SH-SY5Y (cell line): ENCODE results near the gene MACROD2.

Experiments used
- GATA2 ChIP-seq: IDR thresholded peaks from 2 replicates; pipeline ENCODE4 v1.6.1; 2011; ENCODE audit warnings: mild to moderate bottlenecking, low read depth, low read length
- GATA3 ChIP-seq: IDR thresholded peaks from 2 replicates; pipeline ENCODE4 v1.6.1; 2011; ENCODE audit warnings: low read depth, mild to moderate bottlenecking, low read length, moderate library complexity

The MACROD2 gene

DNA sequence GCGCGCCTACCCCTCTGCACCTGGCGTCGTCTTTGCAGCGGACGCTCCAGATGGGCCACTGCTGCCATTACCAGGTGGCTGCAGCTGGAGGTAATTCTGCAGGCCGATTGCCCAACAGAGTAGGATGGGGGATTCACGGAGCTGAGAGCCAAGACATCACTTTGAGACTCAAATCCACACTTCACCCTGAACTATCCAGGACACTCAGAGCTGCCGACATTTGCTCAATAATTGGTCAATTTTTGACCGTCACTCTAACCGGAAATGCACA lies 1037.0 kb downstream of the MACROD2 start:
- TF ChIP-seq GATA3 (no peak), GATA2 (no peak)

DNA sequence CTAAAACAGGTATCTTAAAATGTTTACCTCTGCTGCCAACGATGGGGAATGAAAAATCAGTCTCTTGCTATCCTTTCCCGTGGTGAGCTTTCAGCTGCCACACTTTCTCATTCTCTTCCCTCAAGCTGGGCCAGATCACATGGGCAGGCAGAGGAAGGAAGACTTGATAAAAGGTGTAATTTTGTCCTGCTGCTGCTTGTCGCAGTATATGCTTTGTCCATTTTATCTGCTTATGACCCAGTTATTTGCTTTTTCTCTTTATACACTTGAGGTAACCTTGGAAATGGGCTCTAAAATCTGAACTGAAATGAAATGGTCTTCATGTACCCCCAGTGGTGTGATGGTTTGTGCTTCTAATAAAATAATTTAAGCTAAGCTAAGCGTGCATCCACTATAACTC lies 1038.0 kb downstream of the MACROD2 start:
- TF ChIP-seq GATA2 (no peak), GATA3 (no peak)

DNA sequence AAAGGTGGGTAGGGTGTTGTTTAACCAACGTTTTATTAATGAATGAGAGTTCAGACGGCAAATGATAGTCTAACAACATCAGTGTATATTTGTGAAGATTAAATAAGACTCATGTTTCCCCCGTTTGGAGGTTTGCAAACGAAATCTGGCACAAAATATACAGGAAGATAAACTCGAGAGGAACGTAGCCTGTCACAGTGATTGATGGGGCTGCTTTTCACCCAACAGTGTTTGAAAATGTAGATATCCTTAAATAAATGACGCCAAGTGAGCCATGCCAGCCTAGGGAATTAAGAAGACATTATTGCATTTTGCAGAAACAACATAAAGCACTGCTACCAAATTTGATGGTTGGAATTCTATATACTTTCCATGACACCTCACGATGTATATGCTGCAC lies 1038.6 kb downstream of the MACROD2 start:
- TF ChIP-seq GATA2 (no peak), GATA3 (no peak)

DNA sequence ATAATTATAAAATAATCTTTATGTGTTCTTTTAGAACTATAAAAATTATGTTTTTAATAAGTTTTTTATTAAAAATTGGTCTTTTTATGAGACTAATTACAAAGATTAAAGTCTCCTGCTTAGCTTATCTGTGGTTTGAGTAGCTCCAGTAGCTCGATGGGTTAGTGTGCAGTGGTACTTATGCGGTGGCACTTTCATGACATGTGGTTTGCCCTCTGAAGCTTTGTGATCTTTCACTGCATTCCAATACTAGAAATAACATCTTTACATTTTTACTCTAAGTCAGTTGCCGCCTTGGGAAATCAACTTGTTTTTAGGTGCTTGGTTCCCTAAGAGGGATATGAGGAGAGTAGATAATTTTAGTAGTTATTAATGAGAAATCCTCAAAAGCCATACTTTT lies 1041.6 kb downstream of the MACROD2 start:
- no peak for TF ChIP-seq GATA2
- TF ChIP-seq GATA3 = no peak

DNA sequence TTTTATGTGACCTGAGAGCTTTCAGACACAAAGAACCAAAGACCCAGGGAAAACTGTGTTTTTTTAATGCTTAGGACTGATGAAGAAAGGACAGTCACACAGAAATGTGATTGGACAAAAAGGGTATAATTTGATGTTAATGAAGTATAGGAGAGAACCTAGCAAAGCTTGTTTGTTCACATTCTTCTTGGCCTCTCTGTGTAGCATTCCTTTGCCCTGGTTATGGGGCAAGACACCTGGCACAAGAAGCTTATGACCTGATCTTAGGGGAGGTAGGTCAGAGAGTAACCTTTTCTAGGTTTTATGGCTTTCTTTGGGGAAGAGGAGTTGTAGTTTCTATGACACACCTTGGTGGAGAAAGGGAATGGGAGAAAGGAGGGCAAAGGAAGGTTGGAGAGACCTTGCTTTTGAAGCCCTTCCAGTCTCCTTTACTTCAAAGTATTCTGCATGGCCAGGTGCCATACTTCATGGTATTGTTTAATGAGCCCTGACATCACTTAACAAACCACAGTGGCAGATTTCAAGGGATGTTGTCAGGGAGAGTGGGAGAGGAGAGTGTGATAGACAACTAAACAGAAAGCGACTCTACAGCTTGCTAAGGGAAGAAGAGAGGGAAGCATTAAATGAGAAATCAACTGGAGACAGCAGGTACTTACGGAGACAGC lies 1043.9 kb downstream of the MACROD2 start:
- TF ChIP-seq GATA2 (no peak), GATA3 (no peak)

DNA sequence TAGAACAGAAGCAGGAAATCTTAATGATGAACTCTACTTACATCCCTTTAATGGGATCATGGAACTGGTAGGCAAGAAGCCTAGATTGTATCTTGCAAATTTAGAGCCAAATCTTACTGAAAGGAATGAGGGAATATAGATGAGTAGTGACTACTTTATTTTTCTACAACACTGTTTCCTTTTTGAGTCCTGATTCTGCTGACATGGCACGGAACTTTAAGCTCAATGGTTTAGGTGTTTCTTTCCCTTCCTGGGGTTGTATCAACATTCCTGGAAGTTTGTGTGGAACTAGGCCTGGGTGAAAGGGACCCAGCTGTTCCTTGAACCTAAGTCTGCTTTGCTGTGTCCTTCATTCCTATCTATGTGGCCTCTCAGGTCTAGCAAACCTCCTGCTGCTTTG lies 1047.4 kb downstream of the MACROD2 start:
- TF ChIP-seq GATA2 (no peak), GATA3 (no peak)

DNA sequence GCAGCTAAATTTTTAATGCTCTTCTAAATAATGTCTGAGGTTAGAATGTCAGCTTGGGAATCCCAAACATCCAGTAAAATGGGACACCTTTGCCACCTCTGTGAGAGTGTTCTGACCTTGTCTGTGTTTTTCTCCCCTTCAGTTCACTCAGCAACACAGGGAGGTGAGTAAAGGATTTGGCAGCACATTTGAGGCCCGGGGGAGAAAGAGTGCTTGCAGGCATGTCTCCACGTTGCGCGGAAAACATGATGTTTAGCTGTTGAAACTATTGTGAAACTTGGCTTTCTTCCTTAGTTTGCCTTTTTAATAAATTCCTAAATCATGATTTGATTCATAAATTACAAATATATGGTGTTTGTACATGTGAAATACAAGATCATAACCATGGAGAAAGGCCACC lies 1049.9 kb downstream of the MACROD2 start:
- TF ChIP-seq GATA3 = no peak
- no peak for TF ChIP-seq GATA2

DNA sequence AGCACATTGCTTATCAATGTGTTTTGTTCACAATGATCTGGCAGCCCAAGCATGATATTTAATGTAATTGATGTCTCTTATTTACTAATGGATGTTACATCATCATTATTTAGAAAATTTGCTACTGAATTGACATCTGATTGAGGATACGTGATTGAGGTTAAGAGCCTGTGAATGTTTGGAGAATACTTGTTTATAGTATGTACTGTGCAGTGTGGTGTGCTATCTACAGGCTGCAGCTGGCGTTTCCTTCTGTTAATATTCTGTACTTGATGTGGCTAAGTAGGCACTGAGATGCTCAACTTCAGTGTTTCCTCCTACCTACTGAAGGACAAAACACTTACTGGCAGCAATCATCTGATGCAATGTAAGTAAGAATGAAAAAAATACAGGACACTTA lies 1051.7 kb downstream of the MACROD2 start:
- TF ChIP-seq GATA3 = no peak
- TF ChIP-seq GATA2 = no peak

DNA sequence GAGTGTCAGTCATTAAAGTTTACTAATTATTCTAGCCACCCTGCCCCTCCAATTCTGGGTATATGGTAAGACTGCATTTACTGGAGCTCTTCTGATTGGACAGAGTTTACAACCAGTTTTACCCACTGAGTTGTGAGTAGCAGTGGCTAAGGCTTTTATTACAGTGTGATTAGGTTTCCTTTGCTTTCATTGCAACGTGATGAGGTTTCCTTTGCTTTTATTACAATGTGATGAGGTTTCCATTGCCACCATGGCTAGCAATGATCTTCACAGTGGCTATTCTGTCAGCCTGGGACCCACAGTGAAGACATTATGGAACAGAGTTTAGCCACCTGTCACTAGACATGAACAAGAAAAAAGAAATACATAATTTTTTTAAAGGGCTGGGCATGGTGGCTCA lies 1052.3 kb downstream of the MACROD2 start:
- TF ChIP-seq GATA3 = no peak
- no peak for TF ChIP-seq GATA2

DNA sequence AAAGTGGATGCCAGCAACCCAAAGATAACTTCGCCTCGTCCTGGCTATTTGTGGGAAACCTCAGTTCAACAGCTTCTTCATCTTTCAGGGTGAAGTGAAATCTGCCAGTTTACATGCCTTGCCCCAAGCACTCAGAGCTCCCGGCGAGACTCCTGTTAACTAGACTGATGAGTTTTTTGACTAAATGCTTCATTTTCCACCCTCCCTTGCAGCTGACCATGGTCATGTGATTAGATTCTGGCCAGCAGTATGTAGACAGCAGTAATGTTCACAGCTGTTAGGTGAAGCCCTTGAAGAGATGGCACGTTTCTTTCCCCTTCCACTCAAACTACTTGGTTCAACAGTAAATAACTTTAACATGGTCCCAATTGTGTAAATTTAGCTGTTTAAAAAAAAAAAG lies 1060.9 kb downstream of the MACROD2 start:
- TF ChIP-seq GATA2 (no peak), GATA3 (no peak)

DNA sequence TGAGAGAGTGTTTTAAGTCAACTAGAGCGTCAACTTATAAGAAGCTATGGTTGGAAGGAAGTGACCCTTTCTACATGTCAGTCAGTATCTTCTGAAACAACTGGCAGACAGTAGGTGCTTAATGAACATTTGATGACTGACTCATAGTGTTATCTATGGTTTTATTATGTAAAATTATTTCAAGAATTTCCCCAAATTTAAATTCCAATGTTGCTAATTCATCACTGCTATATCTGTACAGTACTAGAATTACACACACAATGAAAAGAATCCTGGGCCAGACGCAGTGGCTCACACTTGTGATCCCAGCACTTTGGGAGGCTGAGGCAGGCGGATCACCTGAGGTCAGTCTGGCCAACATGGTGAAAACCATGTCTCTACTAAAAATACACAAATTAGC lies 1063.5 kb downstream of the MACROD2 start:
- TF ChIP-seq GATA2 (no peak), GATA3 (no peak)

DNA sequence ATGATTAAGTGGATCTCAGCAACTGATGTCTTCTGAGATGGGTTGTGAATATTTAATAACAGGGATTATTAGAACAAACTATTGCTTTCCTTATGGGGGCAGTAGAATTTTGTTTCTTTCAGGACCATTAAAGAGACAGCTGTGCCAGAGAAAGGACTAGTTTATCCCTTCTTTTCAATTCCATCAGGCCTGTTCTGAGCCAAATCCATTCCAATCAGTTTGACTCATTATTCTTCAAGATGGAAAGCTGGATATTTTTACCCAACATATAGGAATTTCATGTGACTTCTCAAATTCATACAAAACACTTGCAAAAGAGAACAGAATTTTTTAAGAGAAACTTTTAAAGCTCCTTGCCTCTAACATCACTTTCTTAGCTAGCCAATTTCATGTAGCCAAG lies 1064.1 kb downstream of the MACROD2 start:
- TF ChIP-seq GATA3 (no peak), GATA2 (no peak)

DNA sequence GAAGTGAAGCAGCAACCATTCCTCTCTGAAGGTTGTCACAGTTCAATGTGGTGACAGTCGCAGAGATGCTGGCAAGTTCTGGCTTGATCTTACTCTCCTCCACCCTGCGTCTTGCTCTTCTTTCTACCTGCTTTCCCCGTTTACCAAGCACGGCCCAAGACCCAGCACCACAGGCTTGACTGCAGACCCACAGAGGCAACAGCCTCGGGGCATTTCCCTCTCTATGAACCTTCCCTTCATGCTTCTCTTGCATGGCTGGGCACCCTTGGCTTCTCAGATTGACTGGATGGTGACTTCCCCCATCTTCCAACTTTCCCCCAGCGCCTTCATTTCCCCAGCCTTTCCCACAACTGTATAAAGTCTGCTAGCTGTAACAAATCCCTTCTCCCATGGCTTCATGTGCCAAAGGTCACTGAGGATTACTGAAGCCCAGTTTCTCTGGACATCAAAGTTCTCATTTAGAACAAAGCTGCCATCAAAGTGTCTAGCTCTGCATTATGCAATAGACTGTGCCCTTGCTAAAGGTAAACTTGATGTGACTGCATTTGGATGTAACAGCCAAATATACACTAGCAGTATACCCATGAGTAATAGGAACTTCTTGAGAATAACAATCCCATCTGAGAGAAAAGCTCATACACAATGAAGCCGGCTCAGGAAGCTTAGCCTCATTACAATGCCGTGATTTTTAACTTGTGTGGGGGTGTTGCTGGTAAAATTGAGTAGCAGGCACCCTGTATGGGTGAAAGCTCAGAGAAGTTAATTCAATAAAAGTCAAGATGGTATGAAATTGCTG lies 1065.1 kb downstream of the MACROD2 start:
- no peak for TF ChIP-seq GATA3

DNA sequence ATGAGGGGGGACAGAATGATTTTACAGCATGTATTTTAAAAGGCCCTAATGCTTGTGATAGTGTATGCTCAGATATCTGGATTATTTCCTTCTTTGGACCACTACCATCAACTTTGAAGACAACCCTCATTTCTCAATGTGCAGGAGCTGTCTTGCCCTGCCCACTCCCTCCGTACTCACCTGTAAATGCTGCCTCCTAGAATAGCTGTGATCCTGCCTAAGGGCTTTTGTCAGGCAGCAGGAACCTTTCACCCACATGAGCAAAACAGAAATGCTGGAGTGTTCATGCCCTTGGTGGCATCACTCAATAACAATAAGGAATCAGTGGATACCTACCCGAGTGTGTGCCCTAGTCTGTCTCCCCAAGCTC lies 1065.7 kb downstream of the MACROD2 start:
- TF ChIP-seq GATA3 = no peak

DNA sequence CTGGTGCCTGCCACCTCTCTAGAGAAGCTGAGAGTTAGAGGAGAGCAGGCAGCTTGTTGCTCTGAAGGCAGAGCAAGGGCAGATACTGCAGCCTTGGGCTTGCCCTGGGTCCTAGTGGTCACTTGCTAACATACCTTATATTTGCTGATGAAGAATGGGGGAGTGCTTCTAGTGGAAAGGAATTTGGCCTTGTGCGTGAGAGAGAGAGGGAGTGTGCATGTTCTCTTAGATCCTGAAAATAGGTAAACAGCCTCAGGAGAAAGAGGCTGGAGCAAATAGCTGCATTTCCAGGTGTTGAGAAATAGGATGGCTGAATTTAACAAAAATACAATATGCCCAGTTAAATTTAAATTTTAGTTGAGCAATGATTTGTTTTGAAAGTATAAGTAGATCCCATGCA lies 1066.6 kb downstream of the MACROD2 start:
- no peak for TF ChIP-seq GATA3

DNA sequence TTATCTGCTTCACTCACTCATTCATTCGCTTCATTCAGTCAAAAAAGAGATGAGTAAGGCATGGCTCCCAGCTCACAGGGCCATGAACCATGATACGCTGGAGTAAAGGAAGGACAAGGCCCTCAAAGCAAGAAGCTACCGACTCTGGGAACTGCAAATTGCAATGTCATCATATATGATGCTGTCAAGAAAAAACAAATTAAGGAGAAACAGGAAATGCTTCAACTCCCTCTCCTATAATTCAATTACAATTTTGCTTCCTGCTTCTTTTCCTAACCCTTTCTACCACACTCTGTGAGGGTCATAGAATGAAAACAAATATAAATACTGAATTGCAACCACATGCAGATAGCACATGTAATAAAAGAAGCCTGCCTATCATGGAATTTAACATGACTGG lies 1067.8 kb downstream of the MACROD2 start:
- no peak for TF ChIP-seq GATA2
- no peak for TF ChIP-seq GATA3

DNA sequence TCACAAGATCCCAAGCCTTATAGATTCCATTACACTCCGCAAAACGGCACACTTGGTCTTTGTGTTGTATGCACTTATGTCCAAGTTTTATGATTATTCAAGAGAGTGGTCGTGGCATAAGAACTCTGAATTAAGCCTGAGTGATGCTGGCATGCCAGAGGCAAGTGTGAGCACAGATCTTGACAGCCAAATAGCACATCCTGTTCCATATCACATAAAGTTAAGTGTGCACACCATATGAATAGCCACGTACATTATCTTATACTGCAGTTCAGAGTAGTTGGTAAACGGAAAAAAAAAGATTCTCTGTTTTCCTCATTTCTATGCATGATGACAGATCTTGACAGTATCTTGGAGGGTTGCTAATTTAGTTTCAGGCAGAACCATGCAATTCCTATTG lies 1069.4 kb downstream of the MACROD2 start:
- no peak for TF ChIP-seq GATA2
